SHP77 treated with DMSO at 0.1 percent for 48 hours (cell line): Measurements from ENCODE around the gene ALS2CL.

Source experiments
- DNase-seq: peaks from one replicate; lab custom pipeline; 2025; lab: John Stamatoyannopoulos, UW

Gene ALS2CL

GRCh38 chr3:46676601-46677410, 16.7 kb downstream of the ALS2CL start:
- no peak for DNase-seq

GRCh38 chr3:46675843-46676567, 17.5 kb downstream of the ALS2CL start:
- DNase-seq, result no peak

GRCh38 chr3:46675426-46675825, 18.1 kb downstream of the ALS2CL start:
- no peak for DNase-seq

GRCh38 chr3:46674031-46674845, 19.2 kb downstream of the ALS2CL start:
- DNase-seq, result no peak

GRCh38 chr3:46673151-46674030, 20.1 kb downstream of the ALS2CL start:
- no peak for DNase-seq

GRCh38 chr3:46672349-46672695, 21.2 kb downstream of the ALS2CL start:
- no peak for DNase-seq

- no peak for DNase-seq
Measured at GRCh38 chr3:46671541-46672348, 21.7 kb downstream of the ALS2CL start.

GRCh38 chr3:46670891-46671427, 22.5 kb downstream of the ALS2CL start:
- no peak for DNase-seq

- no peak for DNase-seq
Measured at GRCh38 chr3:46670000-46670890, 23.2 kb downstream of the ALS2CL start.

- no peak for DNase-seq
Measured at GRCh38 chr3:46669191-46669999, 24.1 kb downstream of the ALS2CL start.

GRCh38 chr3:46668591-46668990, 24.9 kb downstream of the ALS2CL start:
- no peak for DNase-seq

GRCh38 chr3:46668116-46668515, 25.4 kb downstream of the ALS2CL start:
- no peak for DNase-seq

GRCh38 chr3:46667657-46668056, 25.8 kb downstream of the ALS2CL start:
- no peak for DNase-seq

GRCh38 chr3:46667061-46667621, 26.3 kb downstream of the ALS2CL start:
- no peak for DNase-seq

GRCh38 chr3:46666453-46666845, 27.0 kb downstream of the ALS2CL start:
- no peak for DNase-seq

- no peak for DNase-seq
Measured at GRCh38 chr3:46665763-46666452, 27.6 kb downstream of the ALS2CL start.

GRCh38 chr3:46664971-46665762, 28.3 kb downstream of the ALS2CL start:
- no peak for DNase-seq
